H1 (cell line): ENCODE results near the gene MBTPS1. TPM values are rescaled to one million over a fixed set of nuclear protein-coding genes. Genes with fewer than 3 reads are reported as not detected.

Experiments
- CTCF ChIA-PET: fragments of 300-600 bp; sonication (Branson Sonifier 250); formaldehyde crosslinking; loops from one replicate; lab custom pipeline; 2021; ENCODE audit not compliant: partially characterized antibody; lab: Charles Lee
- POLR2A ChIA-PET: fragments of 300-600 bp; sonication (Branson Sonifier 250); formaldehyde crosslinking; loops from one replicate; lab custom pipeline; 2021; ENCODE audit warnings: inconsistent platforms; ENCODE audit not compliant: partially characterized antibody; lab: Charles Lee
- DNase-seq, 2 experiments: peaks; one replicate each; pipeline versions ENCODE4 v3.0.0 to v3.0.0-alpha.2; 2010 to 2022; ENCODE audit warnings: low spot score in 2 of 2, low read depth in 1 of 2, mixed read lengths in 1 of 2
- FAIRE-seq: peaks from 2 replicates; lab custom pipeline; 2011; peaks lifted over from hg19 to GRCh38; lab: Jason Lieb, UNC
- H2AFZ ChIP-seq: 2 replicates; pipeline ENCODE4 v1.8.1; 2012; ENCODE audit warnings: low read length, inconsistent platforms
- H2AK5ac ChIP-seq: 2 replicates; pipeline ENCODE4 v1.6.1; 2013; ENCODE audit warnings: low read depth, low read length
- H2BK120ac ChIP-seq: replicated peaks from 2 replicates; pipeline ENCODE3; 2013; ENCODE audit warnings: low read depth, low read length, inconsistent platforms
- H2BK12ac ChIP-seq: 2 replicates; pipeline ENCODE4 v1.6.1; 2013; ENCODE audit warnings: low read depth, low read length
- H2BK15ac ChIP-seq: 2 replicates; pipeline ENCODE4 v1.6.1; 2013; ENCODE audit warnings: low read length
- H2BK20ac ChIP-seq: 2 replicates; pipeline ENCODE4 v1.6.1; 2013; ENCODE audit warnings: low read length
- H2BK5ac ChIP-seq: 2 replicates; pipeline ENCODE4 v1.6.1; 2013; ENCODE audit warnings: low read depth, low read length
- H3K14ac ChIP-seq: 2 replicates; pipeline ENCODE4 v1.6.1; 2013; ENCODE audit warnings: inconsistent platforms; ENCODE audit not compliant: insufficient read length
- H3K18ac ChIP-seq: 2 replicates; pipeline ENCODE4 v1.6.1; 2013; ENCODE audit warnings: low read length; ENCODE audit errors: extremely low read depth
- H3K23ac ChIP-seq: 2 replicates; pipeline ENCODE4 v1.6.1; 2013; ENCODE audit warnings: inconsistent platforms; ENCODE audit not compliant: insufficient read length
- H3K23me2 ChIP-seq: 2 replicates; pipeline ENCODE4 v1.6.1; 2013; ENCODE audit warnings: low read depth, low read length
- H3K27ac ChIP-seq: 2 replicates; pipeline ENCODE4 v1.6.1; 2011; ENCODE audit warnings: low read depth, low read length, inconsistent platforms
- H3K27me3 ChIP-seq, 4 experiments: replicated peaks in 1 of 4; 1 replicate in 1 of 4; 2 replicates in 3 of 4; pipeline versions ENCODE4 v1.6.1 to v1.8.1; 2011 to 2013; ENCODE audit warnings: low read length in 3 of 4, mild to moderate bottlenecking in 3 of 4, inconsistent platforms in 2 of 4, mixed read lengths in 2 of 4, moderate library complexity in 1 of 4; ENCODE audit not compliant: control insufficient read depth in 3 of 4, insufficient read depth in 3 of 4; ENCODE audit errors: extremely low read depth in 1 of 4
- H3K36me3 ChIP-seq, 4 experiments: 2 replicates each; pipeline versions ENCODE4 v1.6.1 to v1.8.1; 2011 to 2013; ENCODE audit warnings: mild to moderate bottlenecking in 4 of 4, low read length in 3 of 4, moderate library complexity in 2 of 4, control low read depth in 1 of 4, inconsistent platforms in 1 of 4; ENCODE audit not compliant: insufficient read depth in 4 of 4, control insufficient read depth in 2 of 4
- H3K4ac ChIP-seq: replicated peaks from 2 replicates; pipeline ENCODE3; 2013; ENCODE audit warnings: low read length, low read depth, mixed read lengths, inconsistent platforms; ENCODE audit not compliant: insufficient read length
- H3K4me1 ChIP-seq, 4 experiments: replicated peaks in 1 of 4; 1 replicate in 1 of 4; 2 replicates in 3 of 4; pipeline versions ENCODE4 v1.6.1 to v1.8.1; 2011 to 2013; ENCODE audit warnings: low read length in 3 of 4, inconsistent platforms in 2 of 4, mixed read lengths in 1 of 4; ENCODE audit not compliant: insufficient read depth in 4 of 4, control insufficient read depth in 3 of 4
- H3K4me2 ChIP-seq, 2 experiments: 2 replicates each; pipeline versions ENCODE4 v1.6.1 to v1.8.1; 2011 to 2013; ENCODE audit warnings: low read depth in 2 of 2, low read length in 2 of 2, control low read depth in 1 of 2, inconsistent platforms in 1 of 2, mild to moderate bottlenecking in 1 of 2; ENCODE audit not compliant: insufficient read depth in 1 of 2
- H3K4me3 ChIP-seq, 4 experiments: fragments of 200-600, 300-600 bp in 1 of 4; sonication (generic), shearing (Covaris generic), sonication (Bioruptor Twin) in 1 of 4; 2 replicates each; pipeline versions ENCODE4 v1.5.1 to v1.8.1; 2011 to 2016; ENCODE audit warnings: low read length in 4 of 4, low read depth in 3 of 4, control low read depth in 2 of 4, inconsistent platforms in 2 of 4, mild to moderate bottlenecking in 2 of 4, mixed read lengths in 1 of 4, moderate library complexity in 1 of 4; ENCODE audit not compliant: insufficient read depth in 2 of 4; ENCODE audit errors: extremely low read depth in 1 of 4
- H3K56ac ChIP-seq: replicated peaks from 2 replicates; pipeline ENCODE3; 2013; ENCODE audit warnings: low read depth, mild to moderate bottlenecking, mixed read lengths, low read length, inconsistent platforms; ENCODE audit not compliant: insufficient read length
- H3K79me1 ChIP-seq: 2 replicates; pipeline ENCODE4 v1.6.1; 2013; ENCODE audit warnings: low read depth, low read length, control low read depth
- H3K79me2 ChIP-seq, 2 experiments: 2 replicates each; pipeline versions ENCODE4 v1.6.1 to v1.8.1; 2012 to 2013; ENCODE audit warnings: low read length in 2 of 2, mild to moderate bottlenecking in 2 of 2, inconsistent platforms in 1 of 2; ENCODE audit not compliant: insufficient read depth in 2 of 2, control insufficient read depth in 1 of 2
- H3K9ac ChIP-seq, 4 experiments: replicated peaks in 1 of 4; 1 replicate in 1 of 4; 2 replicates in 3 of 4; pipeline versions ENCODE4 v1.6.1 to v1.8.1; 2011 to 2013; ENCODE audit warnings: low read depth in 3 of 4, low read length in 3 of 4, control low read depth in 2 of 4, mild to moderate bottlenecking in 2 of 4, moderate library complexity in 2 of 4, inconsistent platforms in 1 of 4; ENCODE audit errors: extremely low read depth in 1 of 4
- H3K9me3 ChIP-seq, 2 experiments: 2 replicates each; pipeline versions ENCODE4 v1.6.1 to v1.8.1; 2012 to 2013; ENCODE audit warnings: mild to moderate bottlenecking in 2 of 2, moderate library complexity in 2 of 2, control low read depth in 1 of 2, inconsistent platforms in 1 of 2, low read depth in 1 of 2, low read length in 1 of 2, mixed read lengths in 1 of 2; ENCODE audit not compliant: insufficient read depth in 2 of 2
- H4K20me1 ChIP-seq, 2 experiments: replicated peaks in 1 of 2; 2 replicates each; pipeline versions ENCODE3 to v1.8.1; 2011 to 2013; ENCODE audit warnings: inconsistent platforms in 2 of 2, low read length in 2 of 2, mild to moderate bottlenecking in 1 of 2; ENCODE audit not compliant: insufficient read depth in 2 of 2, control insufficient read depth in 1 of 2
- H4K5ac ChIP-seq: 2 replicates; pipeline ENCODE4 v1.6.1; 2013; ENCODE audit warnings: low read length, low read depth, mixed read lengths, inconsistent platforms; ENCODE audit not compliant: insufficient read length
- H4K8ac ChIP-seq: 2 replicates; pipeline ENCODE4 v1.8.0; 2013; ENCODE audit warnings: mild to moderate bottlenecking, moderate library complexity, low read length, inconsistent platforms; ENCODE audit not compliant: insufficient read depth; ENCODE audit errors: extremely low read depth
- H4K91ac ChIP-seq: replicated peaks from 2 replicates; pipeline ENCODE3; 2013; ENCODE audit warnings: low read length, mixed read lengths, inconsistent platforms; ENCODE audit not compliant: insufficient read length
- CBX5 ChIP-seq: fragments of 300-800, 300-1000 bp; sonication (generic); IDR thresholded peaks from 2 replicates; pipeline ENCODE4 v1.7.1; 2016; ENCODE audit warnings: antibody characterized with exemption, low read length, low read depth
- CBX8 ChIP-seq: fragments of 300-800, 300-1000 bp; sonication (generic); IDR thresholded peaks from 2 replicates; pipeline ENCODE4 v1.7.1; 2016; ENCODE audit warnings: low read depth, low read length, borderline replicate concordance
- CEBPB ChIP-seq: IDR thresholded peaks from 2 replicates; pipeline ENCODE4 v1.6.1; 2012; ENCODE audit warnings: low read depth, low read length
- CTCF ChIP-seq, 3 experiments: IDR thresholded peaks; 1 replicate in 2 of 3; 2 replicates in 1 of 3; pipeline versions ENCODE4 v1.5.1 to v1.6.1; 2011; ENCODE audit warnings: low read length in 3 of 3, mild to moderate bottlenecking in 3 of 3, inconsistent platforms in 2 of 3, low read depth in 1 of 3, moderate library complexity in 1 of 3; ENCODE audit not compliant: insufficient read depth in 1 of 3; ENCODE audit errors: control extremely low read depth in 1 of 3
- FOSL1 ChIP-seq: IDR thresholded peaks from 2 replicates; pipeline ENCODE4 v1.6.1; 2011; ENCODE audit warnings: mild to moderate bottlenecking, low read depth, low read length, moderate library complexity; ENCODE audit not compliant: insufficient read depth
- NANOG ChIP-seq: IDR thresholded peaks from 2 replicates; pipeline ENCODE4 v1.6.1; 2011; ENCODE audit warnings: low read length, low read depth, mild to moderate bottlenecking, inconsistent platforms; ENCODE audit not compliant: insufficient read depth, poor library complexity, severe bottlenecking
- NRF1 ChIP-seq: IDR thresholded peaks from 2 replicates; pipeline ENCODE4 v1.6.1; 2011; ENCODE audit warnings: mild to moderate bottlenecking, low read depth, low read length, improper control_type of control experiment
- RXRA ChIP-seq: IDR thresholded peaks from 2 replicates; pipeline ENCODE4 v1.6.1; 2011; ENCODE audit warnings: low read depth, mild to moderate bottlenecking, low read length, moderate library complexity; ENCODE audit not compliant: insufficient read depth
- SAP30 ChIP-seq: fragments of 300-600 bp; sonication (generic); IDR thresholded peaks from 2 replicates; pipeline ENCODE4 v1.7.1; 2012; ENCODE audit warnings: low read length, moderate library complexity, mild to moderate bottlenecking, inconsistent platforms; ENCODE audit not compliant: insufficient read depth, insufficient replicate concordance
- SIX5 ChIP-seq: IDR thresholded peaks from 2 replicates; pipeline ENCODE4 v1.6.1; 2011; ENCODE audit warnings: mild to moderate bottlenecking, low read depth, low read length
- TAF7 ChIP-seq: optimal IDR thresholded peaks from 2 replicates; pipeline ENCODE3; 2011; ENCODE audit warnings: low read depth, mild to moderate bottlenecking, inconsistent platforms, low read length, moderate library complexity, borderline replicate concordance
- WGBS, 2 experiments: shearing (Covaris generic) in 1 of 2; methylation state at CpG; one replicate each; pipeline versions ENCODE4 v1.1.6 to v1.1.7; 2013 to 2015; ENCODE audit warnings: low lambda C conversion rate in 2 of 2, mixed read lengths in 2 of 2, inconsistent platforms in 1 of 2, low coverage in 1 of 2, missing lambda C conversion rate in 1 of 2; ENCODE audit not compliant: insufficient replicate concordance in 2 of 2, insufficient coverage in 1 of 2, insufficient read length in 1 of 2; ENCODE audit errors: extremely low coverage in 1 of 2, missing lambda C conversion rate in 1 of 2; 5-methylcytosine and 5-hydroxymethylcytosine counted together
- polyA plus RNA-seq, 7 experiments: library from polyadenylated mRNA; depleted of rRNA in 3 of 7; stranded (reverse) in 5 of 7; unstranded in 2 of 7; fragments of >200 nt in 5 of 7; fragments of 200-250 nt in 2 of 7; gene quantifications; 1 replicate in 5 of 7; 2 replicates in 1 of 7; 4 replicates in 1 of 7; pipeline versions ENCODE4 v1.2.1 to v1.2.3, GENCODE V29; 2011 to 2013; ENCODE audit warnings: missing spikeins in 2 of 7, mixed read lengths in 2 of 7
- total RNA-seq: library from RNA; stranded (reverse); fragmentation: NEBNext Ultra II Directional; extraction: Animal tissue kit (Norgen Biotek cat#: 25700); gene quantifications from 2 replicates; pipeline ENCODE4 v1.2.1, GENCODE V29; 2021

The MBTPS1 gene
- total and polyA plus RNA-seq, 2 of the 8 experiments (the other 6 are each of a cell fraction or from before 2014, with no cell fraction given), result 30.6 to 53.3 TPM

DNA sequence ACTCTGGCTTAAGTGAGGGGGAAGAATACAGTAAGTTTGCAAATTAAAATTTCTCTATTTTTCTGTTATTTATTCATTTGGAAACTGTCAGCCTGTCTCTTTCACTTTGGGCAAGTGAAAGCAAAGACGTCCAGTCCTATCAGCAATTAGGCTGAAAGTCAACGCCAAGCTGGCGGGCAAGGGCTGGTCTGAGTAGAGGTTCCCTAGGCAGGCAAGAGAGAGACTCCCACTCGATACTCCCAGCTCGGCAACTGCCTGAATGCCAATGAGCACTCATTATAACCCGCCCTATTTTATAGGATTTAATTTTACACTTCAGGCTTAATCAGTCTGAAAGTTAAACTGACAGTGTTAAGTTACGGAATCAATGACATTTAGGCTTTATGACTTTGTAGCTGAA lies 59.8 kb downstream of the MBTPS1 start:
- FAIRE-seq (no peak), DNase-seq (no peak)
- no peak overlapping the region for H4K91ac ChIP-seq
- H3K14ac ChIP-seq, result no peak overlapping the region
- H4K20me1 ChIP-seq, result peaks cover 1 to 6% of the 10 kb centered on the region in 2 experiments
- H2AK5ac ChIP-seq, result no peak overlapping the region
- no peak overlapping the region for H2BK20ac ChIP-seq
- H2AFZ ChIP-seq, result no peak overlapping the region
- no peaks in the 10 kb centered on the region; the same call in 1 of the 2 replicates for H3K23me2 ChIP-seq
- H2BK12ac ChIP-seq, result no peak overlapping the region
- no peak overlapping the region for H3K4ac ChIP-seq
- H2BK120ac ChIP-seq, result no peak overlapping the region
- H4K5ac ChIP-seq, result no peak overlapping the region
- H3K4me3 ChIP-seq, result no peak overlapping the region
- no peak overlapping the region for H3K27ac ChIP-seq
- H3K18ac ChIP-seq, result no peak overlapping the region
- H3K27me3 ChIP-seq, result no peaks in the 10 kb centered on the region
- peaks cover 2% of the 10 kb centered on the region; the same call in 1 of the 2 replicates for H3K79me1 ChIP-seq
- peaks cover 8 to 46% (median 24%) of the 10 kb centered on the region in 4 experiments for H3K36me3 ChIP-seq
- no peaks in the 10 kb centered on the region for H3K79me2 ChIP-seq
- H3K9ac ChIP-seq, result no peak overlapping the region
- no peak overlapping the region for H3K23ac ChIP-seq
- H4K8ac ChIP-seq, result no peak overlapping the region
- no peak overlapping the region for H3K56ac ChIP-seq
- no peak overlapping the region for H3K4me2 ChIP-seq
- H2BK15ac ChIP-seq, result no peak overlapping the region
- no peaks in the 10 kb centered on the region for H3K4me1 ChIP-seq
- 91% methylated on average over 7 of the region's 7 CpGs; no CpG with 5 or more reads in 1 of the 2 experiments for WGBS, 2 experiments
- H3K9me3 ChIP-seq, result no peaks in the 10 kb centered on the region
- H2BK5ac ChIP-seq, result no peak overlapping the region
- ChIA-PET POLR2A (interaction anchor here (1.5 kb wide), 1 partner anchor 14 kb away, joined by 6 read pairs; the partner anchor contains the start of gene SLC38A8), CTCF (interaction anchor here (0.8 to 21.4 kb wide), 7 partner anchors 11 to 119 kb away, joined by 3 to 366 read pairs (median 5); partner anchors contain the start of genes OSGIN1 and SLC38A8)
- TF ChIP-seq TAF7 (no peak), RXRA (no peak), FOSL1 (no peak), CEBPB (no peak), CTCF (IDR thresholded peaks at IDR 0.05; ENCODE audit: control extremely low read depth in 1 of 3, insufficient read depth in 1 of 3, low read depth in 1 of 3, low read length in 3 of 3) (no peak), SIX5 (no peak), CBX5 (no peak), CBX8 (no peak), NANOG (no peak), SAP30 (no peak), NRF1 (no peak)
